Measurements from ENCODE around the gene AKAP8L.

- TF ChIP-seq, protein P1, sequence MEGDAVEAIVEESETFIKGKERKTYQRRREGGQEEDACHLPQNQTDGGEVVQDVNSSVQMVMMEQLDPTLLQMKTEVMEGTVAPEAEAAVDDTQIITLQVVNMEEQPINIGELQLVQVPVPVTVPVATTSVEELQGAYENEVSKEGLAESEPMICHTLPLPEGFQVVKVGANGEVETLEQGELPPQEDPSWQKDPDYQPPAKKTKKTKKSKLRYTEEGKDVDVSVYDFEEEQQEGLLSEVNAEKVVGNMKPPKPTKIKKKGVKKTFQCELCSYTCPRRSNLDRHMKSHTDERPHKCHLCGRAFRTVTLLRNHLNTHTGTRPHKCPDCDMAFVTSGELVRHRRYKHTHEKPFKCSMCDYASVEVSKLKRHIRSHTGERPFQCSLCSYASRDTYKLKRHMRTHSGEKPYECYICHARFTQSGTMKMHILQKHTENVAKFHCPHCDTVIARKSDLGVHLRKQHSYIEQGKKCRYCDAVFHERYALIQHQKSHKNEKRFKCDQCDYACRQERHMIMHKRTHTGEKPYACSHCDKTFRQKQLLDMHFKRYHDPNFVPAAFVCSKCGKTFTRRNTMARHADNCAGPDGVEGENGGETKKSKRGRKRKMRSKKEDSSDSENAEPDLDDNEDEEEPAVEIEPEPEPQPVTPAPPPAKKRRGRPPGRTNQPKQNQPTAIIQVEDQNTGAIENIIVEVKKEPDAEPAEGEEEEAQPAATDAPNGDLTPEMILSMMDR (IDR thresholded peaks at IDR 0.05 in 2 of 3, conservative IDR thresholded peaks at IDR 0.05 in 1 of 3; ENCODE audit: borderline replicate concordance in 1 of 3, insufficient read depth in 1 of 3, low read depth in 2 of 3, low read length in 2 of 3): peak; percentile 69 to 78 (median 74)
- TF ChIP-seq EZH2 (IDR thresholded peaks at IDR 0.05) (no peak), POLR2A (IDR thresholded peaks at IDR 0.05; ENCODE audit: borderline replicate concordance, extremely low read depth, insufficient read depth, insufficient read length) (peak; percentile 86), SP1 (IDR thresholded peaks at IDR 0.05; ENCODE audit: low read depth) (peak; percentile 100), RAD21 (IDR thresholded peaks at IDR 0.05; ENCODE audit: low read depth) (peak; percentile 71), EZH2phosphoT487 (IDR thresholded peaks at IDR 0.05; ENCODE audit: borderline replicate concordance) (no peak), CBX3 (IDR thresholded peaks at IDR 0.05; ENCODE audit: low read depth) (no peak)
Observed at GRCh38 chr19:15418579-15419412, at the start of gene AKAP8L.

Measured in HCT116 (cell line).